ENCODE results near the gene TRIM71.
"Not testable (repeated sequence)": the region's sequence is repeated elsewhere in the genome, so short reads cannot be mapped to it uniquely, and the experiment has no call there.

TRIM71 gene

DNA sequence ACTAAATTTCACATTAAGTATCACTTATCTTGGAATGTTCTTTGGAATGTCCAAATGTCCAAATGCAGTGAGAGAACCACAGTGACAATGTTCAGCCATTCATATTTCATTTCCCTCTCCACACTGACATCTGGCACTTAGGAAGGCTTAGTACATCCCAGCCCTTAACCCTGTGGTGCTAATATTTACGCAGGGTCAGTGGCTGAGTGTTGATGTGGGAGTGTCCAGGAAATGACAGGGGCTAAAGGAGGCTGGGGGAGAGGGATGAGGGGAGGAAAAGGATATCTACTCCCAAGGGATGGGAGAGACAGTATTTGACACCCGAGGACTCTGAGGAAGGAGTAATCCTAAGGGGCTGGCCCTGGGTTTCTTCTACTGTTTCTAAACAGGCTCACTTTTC, 119.5 kb downstream of the TRIM71 start:
- FAIRE-seq (no peak), DNase-seq (ENCODE audit: insufficient read length, low spot score) (no peak)

DNA sequence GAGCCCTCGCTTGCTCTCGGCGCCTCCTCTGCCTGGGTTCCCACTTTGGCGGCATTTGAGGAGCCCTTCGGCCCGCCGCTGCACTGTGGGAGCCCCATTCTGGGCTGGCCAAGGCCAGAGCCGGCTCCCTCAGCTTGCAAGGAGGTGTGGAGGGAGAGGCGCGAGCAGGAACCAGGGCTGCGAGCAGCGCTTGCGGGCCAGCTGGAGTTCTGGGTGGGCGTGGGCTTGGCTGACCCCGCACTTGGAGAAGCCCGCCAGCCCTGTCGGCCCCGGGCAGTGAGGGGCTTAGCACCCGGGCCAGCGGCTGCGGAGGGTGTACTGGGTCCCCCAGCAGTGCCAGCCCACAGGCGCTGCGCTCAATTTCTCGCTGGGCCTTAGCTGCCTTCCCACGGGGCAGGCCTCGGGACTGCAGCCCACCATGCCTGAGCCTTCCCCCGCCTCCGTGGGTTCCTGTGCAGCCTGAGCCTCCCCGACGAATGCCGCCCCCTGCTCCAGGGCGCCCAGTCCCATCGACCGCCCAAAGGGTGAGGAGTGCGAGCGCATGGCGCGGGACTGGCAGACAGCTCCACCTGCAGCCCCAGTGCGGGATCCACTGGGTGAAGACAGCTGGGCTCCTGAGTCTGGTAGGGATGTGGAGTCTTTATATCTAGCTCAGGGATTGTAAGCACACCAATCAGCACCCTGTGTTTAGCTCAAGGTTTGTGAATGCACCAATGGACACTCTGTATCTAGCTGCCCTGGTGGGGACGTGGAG, 121.9 kb downstream of the TRIM71 start:
- DNase-seq (ENCODE audit: insufficient read length, low spot score); FAIRE-seq: not testable (repeated sequence)

More for the DNA sequence above, 119.5 kb downstream of the TRIM71 start:
- no peak for TF ChIP-seq POLR2AphosphoS5 (IDR thresholded peaks at IDR 0.05; ENCODE audit: low read depth, low read length)
- TF ChIP-seq TAF1 (IDR thresholded peaks at IDR 0.05; ENCODE audit: low read depth, low read length): no peak
- TF ChIP-seq SPI1 (IDR thresholded peaks at IDR 0.05; ENCODE audit: low read depth, low read length): no peak
- no peak for TF ChIP-seq POU2F2 (IDR thresholded peaks at IDR 0.05; ENCODE audit: low read depth, low read length)
- TF ChIP-seq POLR2A (IDR thresholded peaks at IDR 0.05; ENCODE audit: low read depth, low read length): no peak
- TF ChIP-seq PAX5 (IDR thresholded peaks at IDR 0.05; ENCODE audit: insufficient read depth, low read length, severe bottlenecking): no peak

DNA sequence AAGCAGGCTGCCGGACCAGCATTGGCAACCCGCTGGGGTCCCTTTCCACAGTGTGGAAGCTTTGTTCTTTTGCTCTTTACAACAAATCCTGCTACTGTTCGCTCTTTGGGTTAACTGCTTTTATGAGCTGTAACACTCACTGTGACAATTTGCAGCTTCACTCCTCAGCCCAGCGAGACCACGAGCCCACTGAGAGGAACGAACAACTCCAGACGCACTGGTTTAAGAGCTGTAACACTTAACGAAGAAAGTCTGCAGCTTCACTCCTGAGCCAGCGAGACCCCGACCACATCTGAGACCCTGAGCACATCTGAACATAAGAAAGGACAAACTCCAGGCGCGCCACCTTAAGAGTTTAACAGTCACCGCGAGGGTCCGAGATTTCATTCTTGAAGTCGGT, 122.9 kb downstream of the TRIM71 start:
- TF ChIP-seq POLR2AphosphoS5 (IDR thresholded peaks at IDR 0.05; ENCODE audit: low read depth, low read length) (no peak), PAX5 (IDR thresholded peaks at IDR 0.05; ENCODE audit: insufficient read depth, low read length, severe bottlenecking) (no peak), POU2F2 (IDR thresholded peaks at IDR 0.05; ENCODE audit: low read depth, low read length) (no peak), TAF1 (IDR thresholded peaks at IDR 0.05; ENCODE audit: low read depth, low read length) (no peak), SPI1 (IDR thresholded peaks at IDR 0.05; ENCODE audit: low read depth, low read length) (no peak)
- FAIRE-seq (no peak), DNase-seq (ENCODE audit: insufficient read length, low spot score) (no peak)

DNA sequence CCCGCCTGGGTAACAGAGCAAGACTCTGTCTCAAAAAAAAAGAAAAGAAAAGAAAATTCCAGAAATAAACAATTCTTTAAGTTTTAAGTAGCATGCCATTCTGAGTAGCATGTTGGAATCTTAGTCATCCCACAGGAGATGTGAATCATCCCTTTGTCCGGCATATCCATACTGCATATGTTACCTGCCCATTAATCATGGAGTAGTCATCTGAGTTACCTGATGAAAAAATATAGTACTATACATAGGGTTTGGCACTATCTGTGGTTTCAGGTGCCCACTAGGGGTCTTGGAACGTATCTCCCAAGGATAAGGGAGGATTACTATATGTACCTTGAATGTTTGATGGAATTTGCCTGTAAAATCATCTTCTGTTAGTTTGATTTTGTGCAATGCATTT, 127.3 kb downstream of the TRIM71 start:
- FAIRE-seq: no peak
- DNase-seq (ENCODE audit: insufficient read length, low spot score): no peak
- TF ChIP-seq TAF1 (IDR thresholded peaks at IDR 0.05; ENCODE audit: low read depth, low read length) (no peak), POLR2A (IDR thresholded peaks at IDR 0.05; ENCODE audit: low read depth, low read length) (no peak), PAX5 (IDR thresholded peaks at IDR 0.05; ENCODE audit: insufficient read depth, low read length, severe bottlenecking) (no peak)

DNA sequence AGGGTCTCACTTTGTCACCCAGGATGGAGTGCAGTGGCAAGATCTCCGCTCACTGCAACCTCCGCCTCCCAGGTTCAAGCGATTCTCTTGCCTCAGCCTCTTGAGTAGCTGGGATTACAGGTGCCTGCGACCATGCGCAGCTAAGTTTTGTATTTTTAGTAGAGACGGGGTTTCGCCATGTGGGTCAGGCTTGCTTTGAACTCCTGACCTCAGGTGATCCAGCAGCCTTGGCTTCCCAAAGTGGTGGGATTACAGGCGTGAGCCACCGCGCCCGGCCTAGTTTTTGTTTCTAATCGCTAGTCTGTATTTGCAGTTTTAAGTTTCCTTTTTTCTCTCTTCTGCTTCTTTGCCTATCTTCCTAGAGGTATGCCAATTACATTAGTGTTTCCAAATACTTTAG, 127.8 kb downstream of the TRIM71 start:
- not testable (repeated sequence) for DNase-seq (ENCODE audit: insufficient read length, low spot score); FAIRE-seq

DNA sequence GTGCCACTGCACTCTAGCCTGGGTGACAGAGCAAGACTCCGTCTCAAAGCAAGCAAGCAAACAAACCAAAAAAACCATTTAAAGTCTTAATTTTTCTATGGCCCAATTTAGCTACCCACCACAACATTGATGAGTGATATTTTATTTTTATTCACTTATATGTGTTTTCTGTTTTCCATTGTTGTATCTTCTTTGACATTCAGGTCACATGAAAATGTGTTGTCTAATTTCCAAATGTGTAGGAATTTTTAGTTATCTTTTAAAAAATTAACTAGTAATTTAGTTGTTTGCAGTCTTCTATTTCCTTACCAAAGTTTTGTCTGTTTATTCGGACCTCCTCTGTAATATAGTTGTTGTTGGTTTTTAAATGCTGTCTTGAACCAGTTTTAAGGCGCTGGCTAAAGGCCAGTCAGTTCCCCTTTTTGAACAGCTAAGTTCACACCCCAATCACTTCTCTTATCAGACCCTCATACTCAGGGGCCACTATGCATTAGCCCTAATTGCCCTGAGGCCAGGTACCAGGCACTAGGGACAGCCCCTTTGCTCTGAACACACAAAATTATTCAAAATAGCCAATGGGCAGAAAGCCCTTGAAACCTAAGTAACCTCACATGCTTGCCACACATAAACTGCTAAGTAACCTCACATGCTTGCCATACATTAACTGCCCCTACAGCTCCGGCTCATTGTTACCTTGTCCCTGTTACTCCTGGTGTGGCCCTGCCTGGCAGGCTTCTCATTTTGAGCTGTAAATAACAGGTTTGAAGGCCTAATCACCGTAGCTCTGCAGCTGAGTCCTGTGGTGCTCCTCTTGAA, 129.4 kb downstream of the TRIM71 start:
- no peak for TF ChIP-seq POLR2A (IDR thresholded peaks at IDR 0.05; ENCODE audit: low read depth, low read length)
- TF ChIP-seq PAX5 (IDR thresholded peaks at IDR 0.05; ENCODE audit: insufficient read depth, low read length, severe bottlenecking): no peak
- TF ChIP-seq SPI1 (IDR thresholded peaks at IDR 0.05; ENCODE audit: low read depth, low read length): no peak
- TF ChIP-seq TAF1 (IDR thresholded peaks at IDR 0.05; ENCODE audit: low read depth, low read length): no peak
- TF ChIP-seq POLR2AphosphoS5 (IDR thresholded peaks at IDR 0.05; ENCODE audit: low read depth, low read length): no peak
- TF ChIP-seq POU2F2 (IDR thresholded peaks at IDR 0.05; ENCODE audit: low read depth, low read length): no peak
- FAIRE-seq: no peak

More for the DNA sequence above, 129.4 kb downstream of the TRIM71 start:
- DNase-seq (ENCODE audit: insufficient read length, low spot score): no peak
